GM03348 (cell line): ENCODE results near the gene CD300H.

Experiments
- DNase-seq: peaks from one replicate; pipeline ENCODE4 v3.0.0; 2012; ENCODE audit warnings: low spot score

Gene CD300H

DNA sequence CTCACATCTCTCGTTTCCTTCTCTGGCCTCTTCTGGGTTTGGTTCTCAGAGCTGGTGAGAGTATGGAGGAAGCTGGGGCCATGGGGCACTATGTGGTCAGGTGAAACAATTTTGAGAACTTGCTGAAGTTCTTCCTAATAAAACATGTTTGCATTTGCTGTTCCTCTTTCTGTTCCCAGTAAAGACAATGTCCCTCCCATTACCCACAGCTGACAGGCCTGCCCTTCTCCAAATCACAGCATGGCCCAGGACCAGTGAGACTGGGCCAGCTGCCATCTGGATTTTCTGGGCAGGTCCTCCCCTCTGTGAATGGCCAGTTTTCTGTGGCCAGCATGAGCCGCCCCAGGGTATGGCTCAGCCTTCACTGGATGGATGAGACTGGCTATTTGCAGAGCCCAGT is at the start of gene CD300H:
Gene CD300H (minus strand): TSS at position 113 of the 400 bp plus-strand sequence.
- DNase-seq: no peak

- no peak for DNase-seq
Observed at GRCh38 chr17:74616696-74617095, 49.4 kb upstream of the CD300H start.

GRCh38 chr17:74612046-74612445 is 44.7 kb upstream of the CD300H start:
- no peak for DNase-seq

DNA sequence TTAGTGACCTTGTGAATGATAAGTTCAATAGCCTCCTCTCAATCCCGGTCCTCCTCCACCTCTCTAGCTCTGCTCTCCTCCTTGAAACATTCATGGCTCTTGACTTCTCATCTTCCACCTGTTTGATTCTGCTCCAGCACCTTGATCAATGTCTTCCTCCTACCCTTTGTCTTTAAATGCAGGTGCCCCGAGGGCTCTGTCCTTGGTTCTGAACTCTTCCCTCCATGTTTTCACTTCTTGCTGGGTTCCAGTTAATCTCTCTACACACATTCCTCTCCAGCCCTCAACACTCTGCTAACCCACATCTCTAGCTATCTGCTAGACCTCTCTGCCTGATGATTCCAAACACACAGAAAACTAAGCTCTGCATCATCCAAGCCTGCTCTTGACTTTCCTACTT is 42.8 kb upstream of the CD300H start:
- DNase-seq: no peak

GRCh38 chr17:74608511-74608910 is 41.2 kb upstream of the CD300H start:
- DNase-seq: no peak

DNA sequence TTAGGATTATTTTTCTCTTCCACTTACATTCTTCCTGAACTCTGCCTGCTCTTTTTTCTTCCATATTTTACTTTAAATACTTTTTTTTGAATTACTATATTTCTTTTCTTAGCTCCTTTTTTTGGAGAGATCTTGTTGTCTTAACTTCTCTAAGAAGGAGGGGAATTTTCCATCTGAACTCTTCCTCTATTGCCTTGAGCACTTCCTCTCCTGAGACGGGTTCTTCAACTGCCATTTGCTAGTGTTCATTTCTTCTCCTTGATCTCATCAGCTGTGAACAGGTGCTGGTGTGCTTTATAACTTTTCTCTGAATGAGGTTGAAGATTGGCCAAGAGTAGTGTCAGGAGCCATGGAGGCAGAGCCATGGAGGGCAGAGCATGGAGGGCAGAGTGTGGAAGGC is 39.9 kb upstream of the CD300H start:
- no peak for DNase-seq

DNA sequence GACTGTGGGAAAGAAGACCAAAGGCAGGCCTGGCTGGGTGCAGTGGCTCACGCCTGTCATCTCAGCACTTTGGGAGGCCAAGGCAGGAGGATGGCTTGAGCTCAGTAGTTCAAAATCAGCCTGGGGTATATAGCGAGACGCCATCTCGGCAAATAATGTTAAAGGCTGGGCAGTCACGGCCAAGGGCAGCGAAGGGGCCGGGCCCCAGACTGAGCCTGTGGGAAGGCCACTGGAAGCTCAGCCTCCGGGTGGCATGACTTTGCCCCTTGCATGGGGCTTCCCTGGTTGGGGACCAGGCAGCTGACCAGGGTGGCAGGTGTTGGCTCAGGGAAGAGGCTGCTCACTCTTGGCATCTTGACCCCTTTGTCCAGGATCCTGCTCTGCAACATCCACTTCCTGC is 38.7 kb upstream of the CD300H start:
- DNase-seq: no peak

DNA sequence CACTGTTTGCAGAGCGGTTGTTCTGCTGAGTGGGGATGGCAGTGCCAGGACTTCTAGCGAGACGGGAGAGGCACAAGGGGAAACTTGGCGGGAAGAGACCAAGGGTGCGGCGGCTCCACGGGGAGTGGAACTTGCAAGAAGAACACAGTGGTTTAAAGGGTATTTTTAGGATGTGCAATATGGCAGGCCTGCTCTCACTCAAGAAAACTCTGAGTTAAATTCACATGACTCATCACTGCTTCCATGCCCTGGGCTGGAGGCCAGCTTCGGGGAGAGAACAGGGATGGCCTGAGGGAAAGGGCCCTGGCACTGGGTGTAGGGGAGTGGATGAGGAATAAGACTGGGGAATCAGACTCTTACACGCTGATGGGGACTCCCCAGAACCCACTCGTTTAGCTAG is 38.1 kb upstream of the CD300H start:
- peak; percentile 74 for DNase-seq

GRCh38 chr17:74604761-74605160 is 37.5 kb upstream of the CD300H start:
- DNase-seq: no peak

GRCh38 chr17:74604200-74604599 is 36.9 kb upstream of the CD300H start:
- no peak for DNase-seq

- no peak for DNase-seq
Observed at GRCh38 chr17:74603746-74604145, 36.4 kb upstream of the CD300H start.

- DNase-seq: no peak
Observed at GRCh38 chr17:74603037-74603635, 35.8 kb upstream of the CD300H start.

DNA sequence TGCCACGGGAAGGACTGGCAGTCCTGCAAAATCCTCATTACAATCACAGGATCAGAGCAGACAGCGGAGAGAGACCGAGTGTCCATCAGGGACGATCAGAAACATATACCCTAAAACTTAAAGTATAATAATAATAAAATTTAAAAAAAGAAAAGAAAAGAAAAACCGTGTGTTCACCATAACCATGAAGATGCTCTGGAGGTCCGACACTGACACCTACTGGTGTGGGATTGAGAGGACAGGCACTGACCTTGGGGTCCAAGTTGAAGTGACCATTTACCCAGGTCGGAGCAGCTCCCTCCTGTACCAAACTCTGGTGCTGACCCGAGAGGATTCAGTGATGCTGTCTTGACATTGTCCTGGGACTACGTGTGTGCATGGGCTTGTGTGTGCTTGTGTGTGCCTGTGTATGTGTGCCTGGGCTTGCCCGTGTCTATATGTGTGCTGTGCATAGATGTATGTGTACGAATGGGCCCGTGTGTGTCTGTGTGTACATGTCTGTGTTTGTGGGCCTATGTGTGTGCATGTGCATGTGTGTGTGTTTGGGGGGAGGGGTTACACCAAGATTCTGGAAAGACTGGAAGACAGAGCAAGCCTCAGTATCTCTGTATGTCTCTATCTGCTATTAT is 34.7 kb upstream of the CD300H start:
- DNase-seq: peak; percentile 54

DNA sequence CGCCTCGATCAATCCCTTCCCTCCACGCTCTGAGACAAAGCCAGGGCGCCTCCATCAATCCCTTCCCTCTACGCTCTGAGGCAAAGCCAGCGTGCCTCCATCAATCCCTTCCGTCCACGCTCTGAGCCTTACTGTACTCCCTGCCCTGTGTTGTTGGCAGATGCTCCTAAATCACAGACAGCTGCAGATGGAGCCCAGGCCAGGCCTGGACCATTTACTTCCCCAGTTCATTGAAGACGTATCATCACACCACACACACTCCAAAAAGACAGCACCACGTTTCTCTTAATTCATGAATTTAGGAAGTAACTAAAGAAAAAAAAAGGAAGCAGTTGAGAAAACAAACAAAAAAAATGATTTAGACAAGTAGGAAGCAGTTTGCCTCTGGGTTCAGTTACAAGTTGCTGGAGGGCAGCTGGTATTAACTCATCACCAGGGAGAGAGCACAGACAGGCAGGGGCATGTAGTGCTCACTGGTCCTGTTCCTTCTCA is 32.2 kb upstream of the CD300H start:
- no peak for DNase-seq

DNA sequence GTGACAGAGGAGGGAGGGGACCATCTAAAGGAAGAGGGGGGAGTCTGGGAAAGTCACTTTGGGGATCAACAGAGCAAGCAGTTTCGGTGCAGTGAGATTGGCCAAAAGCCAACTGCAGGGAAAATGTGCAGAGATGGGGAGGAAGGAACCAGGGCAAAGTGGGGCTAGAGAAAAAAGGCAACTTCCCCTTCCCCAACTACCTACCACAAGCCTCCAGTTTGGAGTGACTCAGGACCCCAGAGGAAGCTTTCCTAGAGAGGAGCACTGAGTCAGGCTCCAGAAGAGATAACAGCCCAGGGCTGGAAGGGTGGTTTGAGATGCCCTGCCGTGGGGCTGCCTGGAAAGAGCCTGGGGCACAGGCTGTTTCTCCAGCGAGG is 31.7 kb upstream of the CD300H start:
- DNase-seq: no peak

- DNase-seq: no peak
Observed at GRCh38 chr17:74598346-74599022, 31.2 kb upstream of the CD300H start.

DNA sequence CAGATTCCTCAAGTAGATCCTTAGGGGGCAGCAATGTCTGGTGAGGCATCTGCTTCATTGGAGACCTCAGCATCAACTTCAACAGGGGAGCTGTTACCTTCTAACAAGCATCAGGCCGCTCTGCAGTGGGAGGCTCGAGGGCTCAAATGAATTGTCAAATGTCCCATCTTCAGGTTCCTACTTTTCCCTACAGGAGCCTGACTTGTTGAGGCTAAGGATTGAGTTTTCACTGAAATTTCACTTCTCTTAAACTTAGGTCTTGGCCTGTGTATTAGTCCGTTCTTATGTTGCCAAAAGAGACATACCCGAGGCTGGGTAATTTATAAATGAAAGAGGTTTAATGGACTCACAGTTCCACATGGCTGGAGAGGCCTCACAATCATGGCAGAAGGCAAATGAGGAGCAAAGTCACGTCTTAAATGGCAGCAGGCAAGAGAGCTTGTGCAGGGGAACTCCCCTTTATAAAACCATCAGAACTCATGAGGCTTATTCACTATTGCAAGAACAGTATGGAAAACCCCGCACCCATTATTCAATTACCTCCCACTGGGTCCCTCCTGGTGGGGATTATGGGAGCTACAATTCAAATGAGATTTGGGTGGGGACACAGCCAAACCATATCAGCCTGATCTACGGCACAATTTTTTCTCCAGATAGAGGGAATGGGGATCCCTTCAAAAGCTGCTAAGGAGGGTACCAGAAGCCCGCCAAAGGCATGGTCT is 29.9 kb upstream of the CD300H start:
- DNase-seq: no peak

- no peak for DNase-seq
Observed at GRCh38 chr17:74595037-74595750, 27.9 kb upstream of the CD300H start.

DNA sequence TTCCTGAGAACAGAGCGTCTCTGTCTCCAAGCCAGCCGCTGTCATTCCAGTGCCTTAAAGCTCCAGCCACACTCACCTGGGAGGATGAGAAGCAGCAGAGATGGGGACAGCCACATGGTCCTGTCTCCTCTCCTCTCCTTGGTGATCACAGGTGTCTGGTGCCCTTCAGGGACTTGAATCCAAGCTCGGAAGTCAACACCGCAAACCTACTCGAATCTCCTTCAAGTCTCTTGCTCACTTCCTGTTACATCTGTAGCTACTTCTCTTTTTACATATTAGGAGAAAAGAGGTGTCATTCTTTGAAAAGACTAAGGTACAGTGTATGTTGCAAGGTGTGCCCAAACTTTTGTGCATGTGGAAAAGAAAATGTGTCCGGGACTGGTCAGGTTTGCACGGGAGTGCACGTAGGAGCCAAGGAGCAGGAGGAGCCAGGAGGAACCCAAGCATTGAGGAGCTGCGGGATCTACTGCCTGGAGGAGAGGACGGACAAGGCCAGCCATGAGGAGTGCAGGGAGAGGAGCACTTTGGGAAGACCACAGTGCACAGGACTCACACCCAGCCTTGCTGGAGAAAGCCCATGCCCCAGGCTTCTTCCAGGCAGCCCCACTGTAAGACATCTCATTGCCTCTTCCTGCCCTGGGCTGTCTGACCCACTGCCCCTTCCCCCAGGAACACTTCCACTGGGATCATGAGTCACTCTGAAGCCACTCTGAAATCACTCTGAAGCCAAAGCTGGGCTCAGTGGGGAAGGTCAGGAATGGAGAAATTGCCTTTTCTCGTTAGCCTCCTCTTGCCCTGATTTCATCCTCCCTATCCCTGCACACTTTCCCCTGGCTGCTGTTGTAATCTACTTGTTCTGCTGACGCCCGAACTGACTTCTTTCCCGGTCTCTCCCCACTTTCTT is 25.0 kb upstream of the CD300H start, which contains the start of gene CD300LD:
Gene CD300LD (minus strand): TSS at position 197 of the 904 bp plus-strand sequence. CDS start 81 bp downstream, at position 116.
- no peak for DNase-seq

GRCh38 chr17:74591503-74591902 is 24.2 kb upstream of the CD300H start:
- DNase-seq: no peak

- DNase-seq: no peak
Observed at GRCh38 chr17:74585711-74586110, 18.4 kb upstream of the CD300H start.
